ENCODE measurements around the gene WDR35.

- TF ChIP-seq REST (IDR thresholded peaks at IDR 0.05; ENCODE audit: low read depth): no peak
- TF ChIP-seq EP300 (IDR thresholded peaks at IDR 0.05; ENCODE audit: borderline replicate concordance): no peak
- TF ChIP-seq RAD21 (IDR thresholded peaks at IDR 0.05; ENCODE audit: low read depth): no peak
- TF ChIP-seq CEBPB (IDR thresholded peaks at IDR 0.05): no peak
- no peak for TF ChIP-seq TAF1 (IDR thresholded peaks at IDR 0.05; ENCODE audit: low read depth)
- TF ChIP-seq USF1 (IDR thresholded peaks at IDR 0.05): no peak
- no peak for TF ChIP-seq CREB1 (IDR thresholded peaks at IDR 0.05; ENCODE audit: low read depth)
- TF ChIP-seq MAX (IDR thresholded peaks at IDR 0.05): no peak
- no peak for TF ChIP-seq YY1 (IDR thresholded peaks at IDR 0.05; ENCODE audit: low read depth)
- TF ChIP-seq TCF12 (IDR thresholded peaks at IDR 0.05; ENCODE audit: low read depth): no peak
- TF ChIP-seq ZBTB7A (IDR thresholded peaks at IDR 0.05; ENCODE audit: low read depth): no peak
- TF ChIP-seq EGR1 (IDR thresholded peaks at IDR 0.05): no peak
Measured at GRCh38 chr2:19936203-19936602, 53.7 kb downstream of the WDR35 start.

Measured in Ishikawa (cell line).